ENCODE measurements around the gene PMIS2. TPM values are rescaled to one million over a fixed set of nuclear protein-coding genes. Genes with fewer than 3 reads are reported as not detected.

The PMIS2 gene
- polyA plus RNA-seq, 3 donors: not detected

DNA sequence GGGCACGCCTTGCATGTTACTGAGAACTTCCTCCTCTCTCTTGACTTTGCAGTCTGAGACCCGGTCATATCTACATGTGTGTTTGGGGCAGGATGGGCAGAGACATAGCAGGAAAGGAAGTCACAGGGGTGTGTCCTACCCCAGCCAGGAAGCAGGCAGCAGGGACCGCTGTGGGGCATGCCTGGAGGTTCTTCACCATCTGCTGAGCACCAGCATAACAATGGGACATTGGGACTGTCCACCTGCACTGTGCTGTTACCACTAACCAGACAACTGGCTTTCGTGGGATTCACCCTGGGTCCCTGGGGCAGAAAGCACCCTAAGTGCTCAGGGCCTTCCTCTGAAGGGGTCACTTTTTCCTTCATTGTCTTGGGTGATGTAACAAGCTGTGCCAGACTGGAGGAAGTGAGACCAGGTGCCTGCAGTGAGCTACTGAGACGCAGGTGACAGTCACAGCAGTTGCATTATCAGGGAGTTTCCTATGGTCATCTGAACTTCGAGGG lies 23.9 kb downstream of the PMIS2 start:
- Mint-ChIP-seq H3K9me3 (peaks cover 14 to 38% (median 34%) of the 10 kb centered on the region in 7 donors), H3K4me1 (peaks cover 33% of the 10 kb centered on the region), H3K27ac (peak overlapping the region; percentile 84 to 93 (median 87)), H3K27me3 (ENCODE audit: low read depth in 3 of 3) (peaks cover 0 to 6% (median 2%) of the 10 kb centered on the region in 3 donors), H3K36me3 (peaks cover 2 to 5% of the 10 kb centered on the region in 2 donors), H3K4me3 (peak overlapping the region; percentile 34 to 48)
- DNase-seq: peak; percentile 71 to 87 (median 73)
- peak overlapping the region; percentile 72 to 82 for H3K27ac ChIP-seq (ENCODE audit: low read depth in 1 of 2, low read length in 2 of 2)
- H3K4me3 ChIP-seq (replicated peaks in 1 of 3; ENCODE audit: low read depth in 2 of 3, low read length in 3 of 3): peak overlapping the region in 1 of 3 experiments; percentile 31
- no peaks in the 10 kb centered on the region for H4K20me1 ChIP-seq (ENCODE audit: insufficient read depth, low read length)
- H3K9me3 ChIP-seq (replicated peaks in 1 of 2; ENCODE audit: control insufficient read depth in 1 of 2, insufficient read depth in 1 of 2, low read length in 2 of 2): peaks cover 27 to 31% of the 10 kb centered on the region in 2 donors
- H3K79me2 ChIP-seq (ENCODE audit: insufficient read depth, low read length): peaks cover 9% of the 10 kb centered on the region
- no peaks in the 10 kb centered on the region for H3K27me3 ChIP-seq (ENCODE audit: control insufficient read depth in 2 of 2, insufficient read depth in 2 of 2, low read length in 2 of 2)
- TF ChIP-seq CTCF (IDR thresholded peaks at IDR 0.05): no peak
- intact Hi-C loops (cut with micrococcal nuclease): loop anchor here in 1 of 2 donors (5.0 kb wide), 1 partner anchor 37 kb away; the partner anchor contains the start of gene COX6B1
- peak overlapping the region; percentile 17 for H3K4me2 ChIP-seq (replicated peaks; ENCODE audit: extremely low read depth, low read length, poor library complexity, severe bottlenecking)
- peak overlapping the region; percentile 69 for H2AFZ ChIP-seq (ENCODE audit: insufficient read depth, low read depth, low read length, poor library complexity, severe bottlenecking)
- H3K4me1 ChIP-seq (ENCODE audit: control insufficient read depth in 1 of 2, insufficient read depth in 2 of 2, low read length in 2 of 2): peaks cover 33 to 35% of the 10 kb centered on the region in 2 donors
- no peaks in the 10 kb centered on the region for H3K36me3 ChIP-seq (replicated peaks in 1 of 2; ENCODE audit: control insufficient read depth in 1 of 2, insufficient read depth in 2 of 2, low read length in 2 of 2)
- WGBS (ENCODE audit: insufficient coverage): 25% methylated on average over 5 of the region's 6 CpGs
- no peak overlapping the region for H3K9ac ChIP-seq (ENCODE audit: insufficient read depth, low read length, poor library complexity, severe bottlenecking)

GRCh38 chr19:35612224-35612558 lies 26.2 kb downstream of the PMIS2 start:
- Mint-ChIP-seq H3K27me3 (ENCODE audit: low read depth in 3 of 3) (peaks cover 0 to 6% (median 2%) of the 10 kb centered on the region in 3 donors), H3K4me1 (peaks cover 30% of the 10 kb centered on the region), H3K36me3 (peaks cover 12 to 13% of the 10 kb centered on the region in 2 donors), H3K9me3 (peaks cover 12 to 23% (median 21%) of the 10 kb centered on the region in 7 donors), H3K27ac (peak overlapping the region in 6 of 7 donors; percentile 46 to 87 (median 76)), H3K4me3 (peak overlapping the region; percentile 76)
- H3K4me1 ChIP-seq (ENCODE audit: control insufficient read depth in 1 of 2, insufficient read depth in 2 of 2, low read length in 2 of 2): peaks cover 30 to 35% of the 10 kb centered on the region in 2 donors
- no peak overlapping the region for H3K27ac ChIP-seq (ENCODE audit: low read depth in 1 of 2, low read length in 2 of 2)
- no peak for TF ChIP-seq CTCF (IDR thresholded peaks at IDR 0.05)
- peaks cover 16 to 17% of the 10 kb centered on the region in 2 donors for H3K9me3 ChIP-seq (replicated peaks in 1 of 2; ENCODE audit: control insufficient read depth in 1 of 2, insufficient read depth in 1 of 2, low read length in 2 of 2)
- H3K27me3 ChIP-seq (ENCODE audit: control insufficient read depth in 2 of 2, insufficient read depth in 2 of 2, low read length in 2 of 2): no peaks in the 10 kb centered on the region
- H4K20me1 ChIP-seq (ENCODE audit: insufficient read depth, low read length): no peaks in the 10 kb centered on the region
- H3K79me2 ChIP-seq (ENCODE audit: insufficient read depth, low read length): peaks cover 9% of the 10 kb centered on the region
- peaks cover 2 to 6% of the 10 kb centered on the region in 2 donors for H3K36me3 ChIP-seq (replicated peaks in 1 of 2; ENCODE audit: control insufficient read depth in 1 of 2, insufficient read depth in 2 of 2, low read length in 2 of 2)
- peak overlapping the region; percentile 100 for H2AFZ ChIP-seq (ENCODE audit: insufficient read depth, low read depth, low read length, poor library complexity, severe bottlenecking)
- 42% methylated on average over 8 of the region's 9 CpGs for WGBS (ENCODE audit: insufficient coverage)
- peak overlapping the region; percentile 100 for H3K4me2 ChIP-seq (replicated peaks; ENCODE audit: extremely low read depth, low read length, poor library complexity, severe bottlenecking)
- intact Hi-C loops (cut with micrococcal nuclease): loop anchor here in 1 of 2 donors (2.0 to 5.0 kb wide), 2 partner anchors 17 to 35 kb away; partner anchors contain the start of genes COX6B1 and RBM42
- DNase-seq: no peak
- H3K4me3 ChIP-seq (replicated peaks in 1 of 3; ENCODE audit: low read depth in 2 of 3, low read length in 3 of 3): peak overlapping the region in 2 of 3 experiments; percentile 83 to 96
- peak overlapping the region; percentile 47 for H3K9ac ChIP-seq (ENCODE audit: insufficient read depth, low read length, poor library complexity, severe bottlenecking)

Data from CD14-positive monocyte (primary cell).